Thoracic aorta (tissue), 2 donors: ENCODE data around the gene ZNF792. TPM values are rescaled to one million over a fixed set of nuclear protein-coding genes. Genes with fewer than 3 reads are reported as not detected.

Experiments used
- ATAC-seq: fragments of 150-250 bp; one replicate; pipeline ENCODE4 v1.8.0; 2017; ENCODE audit warnings: low read depth; ENCODE audit not compliant: insufficient number of reproducible peaks, low FRiP score
- DNase-seq: peaks from one replicate; pipeline ENCODE4 v3.0.0-alpha.2; 2020; ENCODE audit warnings: low spot score
- H3K27ac ChIP-seq, 2 donors: fragments of 200-600 bp; sonication (generic); 1 replicate in 1 of 2; 2 replicates in 1 of 2; pipeline ENCODE4 v1.5.1; 2016; ENCODE audit warnings: mild to moderate bottlenecking in 2 of 2, moderate library complexity in 2 of 2
- H3K27me3 ChIP-seq: fragments of 200-600 bp; sonication (generic); replicated peaks from 2 replicates; pipeline ENCODE4 v1.6.0; 2016; ENCODE audit warnings: mild to moderate bottlenecking; ENCODE audit not compliant: insufficient read depth
- H3K36me3 ChIP-seq: fragments of 200-600 bp; sonication (generic); one replicate; pipeline ENCODE4 v1.5.1; 2016
- H3K4me1 ChIP-seq, 2 donors: fragments of 200-600 bp; sonication (generic); 1 replicate in 1 of 2; 2 replicates in 1 of 2; pipeline versions ENCODE4 v1.5.1 to v1.6.0; 2016; ENCODE audit warnings: low read depth in 2 of 2, mild to moderate bottlenecking in 1 of 2; ENCODE audit not compliant: control insufficient read depth in 1 of 2
- H3K4me3 ChIP-seq: fragments of 200-600 bp; sonication (generic); 2 replicates; pipeline ENCODE4 v1.5.1; 2016; ENCODE audit warnings: mild to moderate bottlenecking
- H3K9me3 ChIP-seq: fragments of 200-600 bp; sonication (generic); 2 replicates; pipeline ENCODE4 v1.5.1; 2016
- CTCF ChIP-seq: fragments of 200-600 bp; sonication (generic); IDR thresholded peaks from one replicate; pipeline ENCODE4 v1.5.1; 2019; ENCODE audit warnings: antibody characterized with exemption
- total RNA-seq, 2 donors: library from RNA; depleted of rRNA; stranded (reverse); fragments of >200 nt; gene quantifications; one replicate each; pipeline versions ENCODE4 v1.1.0 to v1.2.3, GENCODE V29; 2016

Gene ZNF792
- total RNA-seq, 2 donors from 2014 or later: 5.5 to 8.5 TPM

GRCh38 chr19:34989298-34989697 is 25.3 kb upstream of the ZNF792 start:
- H3K27ac ChIP-seq: no peak overlapping the region
- no peak overlapping the region for H3K4me3 ChIP-seq
- no peaks in the 10 kb centered on the region for H3K27me3 ChIP-seq
- no peaks in the 10 kb centered on the region for H3K9me3 ChIP-seq
- no peak for DNase-seq
- H3K36me3 ChIP-seq: no peaks in the 10 kb centered on the region
- peaks cover 0 to 10% of the 10 kb centered on the region in 2 donors for H3K4me1 ChIP-seq
- no peak for TF ChIP-seq CTCF
- no peak for ATAC-seq

GRCh38 chr19:34988119-34988518 is 24.1 kb upstream of the ZNF792 start:
- no peak for TF ChIP-seq CTCF
- no peaks in the 10 kb centered on the region for H3K27me3 ChIP-seq
- H3K36me3 ChIP-seq: no peaks in the 10 kb centered on the region
- DNase-seq (no peak), ATAC-seq (no peak)
- no peak overlapping the region for H3K4me3 ChIP-seq
- no peaks in the 10 kb centered on the region for H3K9me3 ChIP-seq
- no peak overlapping the region for H3K27ac ChIP-seq
- peaks cover 0 to 8% of the 10 kb centered on the region in 2 donors for H3K4me1 ChIP-seq

- H3K27ac ChIP-seq: no peak overlapping the region
- DNase-seq: no peak
- no peak for TF ChIP-seq CTCF
These were observed 21.4 kb upstream of the ZNF792 start for GRCh38 chr19:34985249-34986022.

GRCh38 chr19:34984287-34984686 is 20.3 kb upstream of the ZNF792 start:
- Histone ChIP-seq H3K9me3 (no peaks in the 10 kb centered on the region), H3K27ac (no peak overlapping the region), H3K36me3 (no peaks in the 10 kb centered on the region), H3K27me3 (no peaks in the 10 kb centered on the region), H3K4me3 (no peak overlapping the region), H3K4me1 (peaks cover 0 to 8% of the 10 kb centered on the region in 2 donors)
- ATAC-seq (no peak), DNase-seq (no peak)
- TF ChIP-seq CTCF: no peak

More at GRCh38 chr19:34985249-34986022, 21.4 kb upstream of the ZNF792 start:
- H3K27me3 ChIP-seq: no peaks in the 10 kb centered on the region
- H3K4me1 ChIP-seq: peaks cover 0 to 8% of the 10 kb centered on the region in 2 donors
- no peaks in the 10 kb centered on the region for H3K36me3 ChIP-seq
- no peaks in the 10 kb centered on the region for H3K9me3 ChIP-seq
- H3K4me3 ChIP-seq: no peak overlapping the region
- ATAC-seq: peak; percentile 28

- H3K4me1 ChIP-seq: peaks cover 0 to 8% of the 10 kb centered on the region in 2 donors
- no peaks in the 10 kb centered on the region for H3K27me3 ChIP-seq
- ATAC-seq (no peak), DNase-seq (no peak)
- no peaks in the 10 kb centered on the region for H3K36me3 ChIP-seq
- no peaks in the 10 kb centered on the region for H3K9me3 ChIP-seq
- no peak overlapping the region for H3K27ac ChIP-seq
- H3K4me3 ChIP-seq: no peak overlapping the region
- no peak for TF ChIP-seq CTCF
These were observed 19.8 kb upstream of the ZNF792 start for GRCh38 chr19:34983786-34984185.
